ENCODE data around the gene RPS2.
A peak's percentile ranks its signal among the peaks of the same experiment; 100 is the strongest.

The RPS2 gene

DNA sequence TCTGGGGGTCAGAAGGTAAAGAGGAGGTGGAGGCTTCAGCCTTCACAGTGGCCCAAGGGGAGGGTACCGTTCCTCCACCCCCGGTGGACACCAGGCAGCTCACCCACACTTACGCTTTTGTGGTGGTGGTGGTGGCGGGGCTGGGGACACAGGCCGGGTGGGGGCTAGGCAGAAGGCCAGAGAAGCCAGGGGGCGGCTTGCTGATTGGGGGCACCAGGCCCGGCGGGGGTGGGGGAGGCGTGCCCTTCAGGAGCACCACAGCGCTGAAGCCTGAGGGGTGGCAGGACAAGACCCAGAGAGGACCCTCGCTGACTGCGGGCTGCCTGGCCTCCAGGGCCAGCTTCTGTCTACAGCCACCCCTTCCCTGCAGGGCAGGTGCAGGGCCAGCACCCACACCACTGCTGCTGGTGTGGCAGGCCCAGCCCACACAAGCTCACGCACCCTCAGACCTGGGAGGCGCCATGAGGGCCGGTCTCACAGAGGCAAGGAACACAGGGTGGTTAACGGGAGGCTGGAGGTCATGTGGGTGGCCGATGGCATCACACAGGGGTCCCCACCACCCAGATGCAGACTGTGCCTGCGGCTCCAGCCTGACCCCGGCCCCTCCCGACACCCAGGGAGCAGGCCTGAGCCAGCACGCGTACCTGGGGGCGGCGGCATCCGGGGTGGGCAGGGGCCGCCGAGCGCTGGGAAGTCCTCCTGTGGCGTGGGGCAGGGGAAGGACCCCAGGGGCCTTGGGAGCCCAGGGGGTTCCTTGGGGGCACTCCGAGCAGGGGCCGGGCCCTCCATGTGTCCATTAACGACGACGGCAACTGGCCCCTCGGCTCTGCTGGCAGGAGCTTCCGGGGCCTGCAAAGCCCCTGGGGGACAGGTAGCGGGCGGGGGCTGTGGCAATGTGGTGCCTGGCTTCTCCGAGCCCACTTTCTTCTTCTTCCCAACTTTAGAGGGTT lies 34.5 kb upstream of the RPS2 start:
- no peak for DNase-seq (ENCODE audit: low read depth)

DNA sequence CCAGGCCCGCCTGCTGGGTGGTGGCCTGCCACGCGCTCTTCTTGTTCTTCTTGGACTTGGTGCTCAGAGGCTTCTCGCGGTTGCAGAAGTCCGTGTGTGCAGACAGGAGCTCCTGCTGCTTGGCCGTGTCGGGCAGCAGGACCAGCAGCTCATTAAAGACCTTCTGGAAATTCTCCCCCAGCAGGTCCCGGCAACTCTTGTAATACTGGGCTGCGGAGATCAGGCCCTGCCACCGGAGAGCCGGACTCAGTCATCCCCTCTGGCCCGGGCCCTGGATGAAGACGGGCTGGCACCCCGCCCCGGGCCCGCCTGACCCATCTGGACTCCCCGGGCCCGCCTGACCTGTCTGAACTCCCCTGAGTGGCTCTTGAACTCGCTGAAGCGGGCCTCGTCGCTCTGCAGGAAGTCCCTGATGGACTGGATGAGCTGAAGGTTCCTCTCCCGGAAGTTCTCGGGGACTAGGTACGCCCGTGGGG lies 33.8 kb upstream of the RPS2 start:
- no peak for DNase-seq (ENCODE audit: low read depth)

DNA sequence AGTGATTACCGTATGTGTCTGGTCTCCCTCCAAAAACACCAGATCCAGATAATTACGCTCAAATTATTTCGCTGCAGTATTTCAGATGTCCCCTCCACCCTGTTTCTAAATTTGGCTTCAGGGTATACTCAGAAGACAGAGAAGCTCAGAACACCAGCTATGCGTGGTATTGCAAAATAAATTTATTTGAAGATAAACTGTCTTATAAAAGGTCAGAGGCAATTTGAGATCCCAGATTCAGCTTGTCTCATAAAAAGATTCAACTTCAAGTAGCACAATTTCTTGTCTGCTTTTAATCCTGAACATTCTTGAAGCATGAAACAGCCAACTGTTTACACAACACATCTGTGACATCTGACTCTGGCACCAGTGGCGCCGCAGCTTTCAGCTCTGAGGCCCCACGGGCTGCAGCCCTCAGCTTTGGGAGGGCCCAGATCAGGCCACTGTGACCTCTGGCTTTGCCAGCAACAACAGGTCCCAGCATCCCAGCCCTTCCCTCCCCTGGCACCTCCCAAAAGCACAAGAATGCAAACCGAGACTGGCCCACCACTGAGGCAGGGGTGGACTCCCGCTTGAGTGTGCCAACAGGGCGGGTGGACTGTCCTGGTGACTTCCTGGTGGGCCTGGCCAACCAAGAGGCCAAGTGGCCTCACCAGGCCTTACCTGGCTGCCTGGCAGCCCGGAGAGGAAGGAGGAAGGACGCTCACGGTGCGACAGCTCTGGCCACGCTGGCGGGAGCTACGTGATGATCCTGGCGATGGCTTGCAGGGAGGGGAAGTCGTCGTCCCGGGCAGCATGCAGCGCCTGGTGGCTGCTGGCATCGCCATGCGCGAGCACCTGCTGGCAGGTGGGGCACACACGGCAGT lies 33.1 kb upstream of the RPS2 start:
- no peak for DNase-seq (ENCODE audit: low read depth)

DNA sequence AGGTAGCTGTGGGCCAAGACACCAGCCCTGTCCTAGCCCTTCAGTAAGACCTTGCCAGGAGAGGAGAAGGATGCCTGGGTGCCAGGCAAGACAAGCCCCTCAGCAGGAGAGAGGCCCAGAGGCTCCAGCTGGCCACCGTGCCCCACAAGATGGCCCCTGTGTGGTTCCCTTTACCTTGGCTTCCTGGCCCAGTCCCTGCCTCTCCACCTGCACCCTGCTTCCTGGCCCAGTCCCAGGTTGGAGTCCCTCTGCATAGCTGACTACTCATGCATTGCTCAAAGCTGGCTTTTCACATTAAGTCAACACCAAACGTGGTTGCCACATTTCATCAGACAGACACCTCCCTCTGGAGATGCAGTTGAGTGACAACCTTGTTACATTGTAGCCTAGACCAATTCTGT lies 29.1 kb upstream of the RPS2 start:
- DNase-seq (ENCODE audit: low read depth), result no peak

DNA sequence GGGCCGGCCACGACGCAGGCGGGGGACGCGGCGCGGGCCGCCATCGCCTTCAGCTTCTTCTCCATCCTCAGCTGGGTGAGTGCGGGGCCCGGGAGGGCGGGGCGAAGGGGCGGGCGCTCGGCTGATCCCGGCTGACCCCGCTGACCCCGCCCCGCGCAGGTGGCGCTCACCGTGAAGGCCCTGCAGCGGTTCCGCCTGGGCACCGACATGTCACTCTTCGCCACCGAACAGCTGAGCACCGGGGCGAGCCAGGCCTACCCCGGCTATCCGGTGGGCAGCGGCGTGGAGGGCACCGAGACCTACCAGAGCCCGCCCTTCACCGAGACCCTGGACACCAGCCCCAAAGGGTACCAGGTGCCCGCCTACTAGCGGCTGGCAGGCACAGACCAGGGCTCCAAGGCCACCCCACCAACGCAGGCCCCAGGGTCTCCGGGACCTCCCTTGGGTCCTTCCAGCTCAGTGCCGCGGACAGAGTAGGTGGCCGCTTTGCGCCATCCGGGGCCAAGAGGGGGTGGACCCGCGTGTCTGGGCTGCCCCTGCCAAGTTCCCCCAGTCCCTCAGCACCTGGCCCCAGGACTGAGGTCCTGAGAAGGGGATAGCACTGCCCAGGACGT lies 28.2 kb upstream of the RPS2 start:
- no peak for DNase-seq (ENCODE audit: low read depth)

DNA sequence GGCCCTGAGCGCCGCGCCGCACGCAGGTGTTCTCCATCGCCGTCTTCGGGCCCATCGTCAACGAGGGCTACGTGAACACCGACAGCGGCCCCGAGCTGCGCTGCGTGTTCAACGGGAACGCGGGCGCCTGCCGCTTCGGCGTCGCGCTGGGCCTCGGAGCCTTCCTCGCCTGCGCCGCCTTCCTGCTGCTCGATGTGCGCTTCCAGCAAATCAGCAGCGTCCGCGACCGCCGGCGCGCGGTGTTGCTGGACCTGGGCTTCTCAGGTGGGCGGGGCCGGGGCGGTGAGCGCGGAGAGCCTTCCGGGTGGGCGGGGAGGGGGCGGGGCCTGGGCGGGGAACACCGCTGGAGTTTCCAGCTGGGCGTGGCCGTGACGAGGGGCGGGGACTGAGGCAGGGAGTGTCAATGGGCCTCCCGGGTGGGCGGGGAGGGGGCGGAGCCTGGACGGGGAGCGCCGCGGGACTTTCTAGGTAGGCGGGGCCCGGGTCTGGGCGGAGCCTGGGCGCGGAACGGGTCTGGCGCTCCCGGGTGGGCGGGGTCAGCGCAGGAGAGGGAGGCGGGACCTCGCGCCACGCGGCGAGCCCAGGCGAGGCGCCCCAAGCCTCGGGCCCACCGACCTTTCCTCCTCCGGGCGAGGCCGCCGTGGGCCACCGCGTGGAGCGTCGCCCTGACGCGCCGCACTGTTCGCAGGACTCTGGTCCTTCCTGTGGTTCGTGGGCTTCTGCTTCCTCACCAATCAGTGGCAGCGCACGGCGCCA lies 27.5 kb upstream of the RPS2 start:
- peak; percentile 95 for DNase-seq (ENCODE audit: low read depth)

DNA sequence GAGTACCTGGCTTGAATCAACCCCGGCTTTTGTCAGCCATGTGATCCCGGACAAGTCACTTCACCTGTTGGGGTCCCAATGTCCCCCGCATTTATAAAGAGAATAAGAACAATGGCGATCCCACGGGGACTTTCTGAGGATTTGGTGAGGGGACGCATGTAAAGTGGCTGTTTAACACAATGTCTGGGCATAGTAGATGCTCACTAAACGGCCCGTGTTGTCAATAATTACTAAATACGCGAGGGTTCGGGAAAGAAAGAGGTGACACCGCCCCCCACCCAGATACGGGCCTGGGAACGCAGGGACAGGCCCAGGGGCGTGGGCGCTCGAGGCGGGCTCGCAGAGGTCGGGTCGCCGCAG lies 26.9 kb upstream of the RPS2 start:
- DNase-seq (ENCODE audit: low read depth), result no peak

DNA sequence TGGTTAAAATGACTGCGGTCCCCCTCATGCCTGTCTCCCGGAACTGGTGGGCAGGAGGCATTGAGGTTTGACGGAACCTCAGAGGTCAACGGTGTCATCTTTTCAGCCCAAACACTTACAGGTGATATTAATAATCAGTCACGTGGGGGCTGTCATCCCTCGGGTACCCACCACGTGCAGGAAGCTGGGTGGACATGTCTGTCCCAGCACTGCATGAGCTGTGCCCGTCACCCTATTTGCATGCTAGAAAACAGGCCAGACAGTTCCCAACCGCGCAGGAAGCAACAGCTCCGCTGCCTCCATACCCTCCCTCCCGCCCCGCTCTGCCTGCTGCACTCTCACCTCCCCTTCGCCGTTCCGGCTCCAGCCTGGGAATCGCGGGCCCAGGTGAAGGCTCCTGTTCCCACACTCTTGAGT lies 26.5 kb upstream of the RPS2 start:
- no peak for DNase-seq (ENCODE audit: low read depth)

DNA sequence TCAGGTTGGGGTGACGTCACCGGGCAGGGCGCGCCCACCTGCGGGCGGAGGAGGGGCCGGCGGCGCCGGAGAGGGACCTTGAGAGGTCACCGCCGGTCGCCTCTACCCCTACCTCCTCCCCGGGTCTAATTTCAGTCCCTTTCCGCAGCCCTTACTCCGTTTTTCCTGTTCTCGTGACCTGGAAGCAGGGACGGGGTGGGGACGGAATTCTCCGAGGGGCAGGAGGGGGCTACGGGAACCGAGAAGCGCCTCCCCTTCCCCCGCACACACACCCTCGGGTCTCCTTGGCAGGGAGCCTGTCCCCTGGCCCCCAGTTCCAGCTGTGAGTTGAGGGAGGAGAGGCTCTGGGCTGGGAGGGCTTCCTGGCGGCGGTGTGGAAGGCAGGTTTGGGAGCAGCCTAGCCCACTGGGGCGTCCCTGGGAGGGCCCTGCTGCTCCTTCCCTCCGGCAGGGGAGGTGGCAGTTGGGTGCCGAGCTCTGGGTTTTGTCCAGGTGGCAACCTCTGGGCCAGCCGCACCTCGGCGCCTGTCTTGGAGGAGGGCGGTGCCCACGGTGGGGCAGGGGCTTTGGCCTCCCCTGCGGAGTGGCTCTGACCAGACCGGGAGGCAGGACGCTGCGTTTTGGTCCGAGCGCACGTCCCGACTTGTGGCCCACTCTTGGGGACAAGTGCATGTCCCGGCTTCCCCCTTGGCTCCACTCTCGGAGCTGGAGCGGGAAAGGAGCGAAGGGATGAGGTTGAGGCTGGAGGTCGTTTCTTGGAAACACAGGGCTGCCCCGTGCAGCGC lies 25.9 kb upstream of the RPS2 start:
- no peak for DNase-seq (ENCODE audit: low read depth)

DNA sequence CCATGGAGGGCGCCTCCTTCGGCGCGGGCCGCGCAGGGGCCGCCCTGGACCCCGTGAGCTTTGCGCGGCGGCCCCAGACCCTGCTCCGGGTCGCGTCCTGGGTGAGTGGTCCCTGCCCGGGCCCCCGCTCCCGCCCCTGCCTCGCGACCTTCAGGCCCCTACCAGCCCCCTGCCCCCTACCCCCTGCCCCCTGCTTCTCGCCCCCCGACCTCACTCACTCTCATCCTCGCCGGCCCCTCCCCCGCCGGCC lies 25.4 kb upstream of the RPS2 start:
- DNase-seq (ENCODE audit: low read depth), result no peak

DNA sequence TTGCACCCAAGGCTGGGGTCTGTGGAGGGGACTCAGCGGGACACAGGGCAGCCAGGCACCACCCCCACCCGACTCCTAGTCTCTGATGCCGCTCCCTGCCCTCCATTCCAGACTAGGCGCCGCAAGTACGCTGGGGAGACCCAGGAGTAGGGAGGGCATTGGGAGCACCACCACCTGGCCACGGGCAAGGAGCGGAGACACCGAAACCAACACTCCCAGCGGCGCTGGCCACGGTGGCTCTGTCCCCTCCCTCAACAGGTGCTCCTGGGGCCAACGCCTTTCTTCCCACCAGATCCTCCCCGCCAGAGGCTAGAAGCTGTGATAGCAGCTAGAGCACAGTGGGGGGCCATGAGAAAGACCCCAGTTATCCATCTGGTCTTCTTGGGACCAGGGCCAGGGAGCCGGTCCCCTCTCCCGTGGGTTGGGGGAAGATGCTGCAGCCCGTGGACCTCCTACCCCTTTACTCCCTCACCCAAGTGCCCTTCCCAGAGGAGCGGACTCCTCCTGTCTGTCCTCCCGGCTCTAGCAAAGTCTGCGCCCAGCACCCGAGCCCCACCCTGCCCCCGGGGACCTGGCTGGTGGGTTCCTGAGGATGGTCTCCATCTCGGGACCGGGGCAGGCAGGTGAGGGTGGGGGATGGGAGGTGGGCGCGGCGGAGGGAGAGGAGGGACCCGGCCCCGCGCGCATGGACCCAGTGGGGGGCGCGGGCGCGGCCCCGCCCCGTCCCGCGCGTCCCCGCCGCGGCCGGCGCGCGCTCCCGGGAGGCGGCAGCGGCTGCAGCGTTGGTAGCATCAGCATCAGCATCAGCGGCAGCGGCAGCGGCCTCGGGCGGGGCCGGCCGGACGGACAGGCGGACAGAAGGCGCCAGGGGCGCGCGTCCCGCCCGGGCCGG lies 24.8 kb upstream of the RPS2 start, which contains the start of gene SYNGR3:
SYNGR3 (plus strand) TSS at position 762 of the 892 bp plus-strand sequence. CDS start 133 bp downstream, outside the sequence.
- no peak for DNase-seq (ENCODE audit: low read depth)

DNA sequence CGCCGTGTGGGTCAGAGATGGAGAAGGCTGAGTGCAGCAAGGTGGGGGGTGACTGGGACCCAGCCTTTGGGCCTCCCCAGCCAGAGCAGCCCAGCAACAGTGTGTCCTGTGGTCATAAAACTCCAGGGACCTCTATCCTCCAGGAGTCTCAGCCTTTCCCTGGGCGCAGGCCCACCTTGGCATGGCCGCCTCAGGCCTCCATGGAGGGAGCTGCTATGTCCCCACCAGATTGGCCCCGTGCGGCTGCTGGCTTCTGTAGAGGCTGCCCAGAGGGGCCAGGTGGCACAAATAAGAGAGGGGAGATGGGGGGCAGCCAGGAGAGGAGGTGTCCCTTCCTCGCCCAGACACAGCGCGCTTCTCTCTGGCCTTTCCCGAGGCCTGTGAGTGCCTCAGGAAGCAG lies 22.6 kb upstream of the RPS2 start:
- DNase-seq (ENCODE audit: low read depth), result no peak

DNA sequence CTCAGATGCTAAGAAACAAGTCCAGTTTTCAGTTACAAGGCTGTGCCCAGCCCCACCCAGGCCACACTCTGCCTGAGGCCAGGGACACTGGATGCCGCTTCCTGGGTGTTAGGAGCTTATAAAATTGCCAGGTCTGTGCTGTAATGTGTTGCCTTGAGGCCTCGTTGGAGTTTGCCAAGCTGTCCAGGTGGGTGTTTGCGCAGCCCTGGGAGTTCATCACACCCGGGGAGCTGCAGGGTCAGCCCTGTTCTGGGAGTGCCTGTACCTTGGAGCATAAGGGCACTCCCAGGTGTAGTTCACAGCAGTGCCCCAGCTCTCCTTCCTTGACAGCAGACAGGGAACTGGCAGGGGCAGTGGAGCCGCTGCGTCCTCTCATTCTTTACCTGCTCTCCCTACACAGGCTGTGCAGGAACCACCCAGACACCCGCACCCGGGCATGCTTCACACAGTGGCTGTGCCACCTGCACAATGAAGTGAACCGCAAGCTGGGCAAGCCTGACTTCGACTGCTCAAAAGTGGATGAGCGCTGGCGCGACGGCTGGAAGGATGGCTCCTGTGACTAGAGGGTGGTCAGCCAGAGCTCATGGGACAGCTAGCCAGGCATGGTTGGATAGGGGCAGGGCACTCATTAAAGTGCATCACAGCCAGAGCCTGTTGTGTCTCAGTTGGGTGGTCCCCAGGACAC lies 21.0 kb upstream of the RPS2 start:
- no peak for DNase-seq (ENCODE audit: low read depth)

DNA sequence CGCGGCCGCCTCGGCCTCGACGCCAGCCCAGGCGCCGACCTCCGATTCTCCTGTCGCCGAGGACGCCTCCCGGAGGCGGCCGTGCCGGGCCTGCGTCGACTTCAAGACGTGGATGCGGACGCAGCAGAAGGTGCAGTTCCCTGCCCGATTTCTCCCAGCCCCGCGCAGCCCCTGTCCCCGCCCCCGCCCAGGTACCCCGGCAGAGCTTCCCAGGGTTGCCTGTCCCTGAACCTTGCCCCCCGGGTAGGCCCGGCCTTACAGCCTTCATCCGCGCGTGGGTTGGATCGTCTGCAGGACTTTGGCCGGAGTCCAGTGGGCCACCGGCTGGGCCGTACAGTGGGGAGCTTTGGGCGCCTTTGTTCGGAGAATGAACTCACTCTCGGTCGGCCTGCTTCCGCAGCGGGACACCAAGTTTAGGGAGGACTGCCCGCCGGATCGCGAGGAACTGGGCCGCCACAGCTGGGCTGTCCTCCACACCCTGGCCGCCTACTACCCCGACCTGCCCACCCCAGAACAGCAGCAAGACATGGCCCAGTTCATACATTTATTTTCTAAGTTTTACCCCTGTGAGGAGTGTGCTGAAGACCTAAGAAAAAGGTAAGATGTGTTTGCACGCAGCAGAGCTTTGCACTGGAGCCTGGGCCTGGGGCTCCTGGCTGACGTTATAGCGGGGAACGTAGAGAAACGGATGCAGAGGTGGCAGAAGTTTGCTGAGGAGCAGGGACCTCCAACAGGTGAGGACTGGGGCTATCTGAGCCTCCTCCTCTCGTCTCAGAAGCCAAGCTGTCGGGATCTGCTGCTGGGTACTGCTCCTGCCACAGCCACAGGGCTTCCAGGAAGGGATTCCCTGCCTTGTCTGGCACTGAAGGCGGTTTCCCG lies 20.0 kb upstream of the RPS2 start:
- DNase-seq (ENCODE audit: low read depth), result no peak

DNA sequence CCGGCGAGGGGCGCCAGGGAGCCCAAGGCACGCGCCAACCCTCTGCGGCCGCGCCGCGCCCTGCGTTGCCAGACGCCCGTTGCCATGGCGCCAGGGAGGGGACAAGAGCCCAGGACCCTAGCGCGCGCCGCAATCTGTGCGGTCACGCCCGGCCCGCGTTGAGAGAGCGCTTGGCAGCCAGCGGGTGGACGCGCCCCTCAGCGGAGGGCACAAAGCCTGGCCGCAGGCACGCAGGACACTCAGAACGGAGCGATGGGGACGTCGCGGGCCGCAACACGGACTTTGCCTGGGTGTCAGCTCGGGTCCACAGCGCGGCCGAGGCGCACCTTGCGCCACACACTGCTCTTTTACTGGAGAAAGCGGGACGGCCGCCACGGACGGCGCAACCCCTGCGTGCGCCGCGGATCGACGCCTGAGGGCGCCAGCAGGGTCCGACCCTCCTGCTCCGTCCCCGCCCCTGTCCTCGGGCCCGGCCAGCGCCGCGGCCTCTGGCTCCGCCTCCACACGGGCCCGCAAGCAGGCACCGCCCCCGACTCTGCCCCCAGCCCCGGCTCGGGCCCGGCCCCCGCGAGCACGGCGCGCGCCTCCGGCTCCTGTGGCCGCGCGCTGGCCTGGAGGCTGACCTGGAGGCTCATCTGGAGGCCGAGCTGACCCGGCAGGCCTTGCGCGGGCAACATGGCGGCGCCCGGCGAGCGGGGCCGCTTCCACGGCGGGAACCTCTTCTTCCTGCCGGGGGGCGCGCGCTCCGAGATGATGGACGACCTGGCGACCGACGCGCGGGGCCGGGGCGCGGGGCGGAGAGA lies 19.1 kb upstream of the RPS2 start, which contains the start of gene GFER:
GFER (plus strand) TSS at position 650 of the 803 bp plus-strand sequence; CDS start at position 676, 26 bp downstream.
- DNase-seq (ENCODE audit: low read depth), result no peak

DNA sequence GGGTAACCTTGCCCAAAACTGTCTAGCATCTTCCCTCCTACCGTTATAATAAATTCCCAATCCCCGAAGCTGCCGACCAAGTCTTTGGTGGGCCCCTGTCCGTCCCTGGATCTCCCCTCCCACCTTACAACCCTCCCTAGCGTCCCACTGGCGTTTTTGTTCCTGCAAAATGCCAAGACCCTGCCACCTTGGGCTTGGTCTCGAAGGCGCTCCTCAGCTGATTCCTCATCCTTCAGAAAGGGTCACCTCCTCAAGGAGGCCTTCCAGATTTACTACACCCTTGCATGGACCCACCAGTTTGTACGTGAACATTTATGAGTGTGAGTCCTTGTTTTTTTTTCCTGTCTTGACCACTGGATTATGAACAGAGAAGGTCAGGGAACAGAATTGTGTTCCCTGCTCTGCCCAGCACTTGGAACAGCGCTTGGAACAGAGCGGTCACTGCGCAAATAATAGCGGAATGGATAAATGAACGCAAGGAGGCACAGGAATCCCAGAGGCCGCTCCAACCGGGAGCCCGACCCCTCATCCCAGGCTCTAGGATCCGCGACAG lies 18.4 kb upstream of the RPS2 start:
- DNase-seq (ENCODE audit: low read depth), result no peak

DNA sequence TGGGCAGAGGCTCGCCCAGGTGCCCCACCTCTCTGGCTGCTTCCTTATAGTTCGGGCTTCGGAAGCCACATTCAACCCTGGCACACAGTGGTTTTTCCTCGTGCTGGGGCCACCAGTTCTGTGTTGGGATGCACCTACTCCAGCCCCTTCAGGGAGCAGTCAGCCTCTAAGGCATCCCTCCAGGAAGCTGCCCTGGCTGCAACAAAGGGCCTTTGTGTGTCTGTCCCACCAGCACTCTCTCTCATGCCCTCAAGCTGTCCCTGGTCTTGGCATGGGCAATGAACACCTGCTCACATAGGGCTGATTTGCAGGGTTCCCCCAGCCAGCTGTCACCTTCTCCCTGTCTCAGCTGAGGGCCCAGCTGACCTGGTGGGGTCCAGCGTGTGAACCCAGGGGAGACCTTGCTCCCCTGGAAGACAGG lies 17.4 kb upstream of the RPS2 start:
- no peak for DNase-seq (ENCODE audit: low read depth)
